ENCODE results near the gene GABRG1. TPM values are rescaled to one million over a fixed set of nuclear protein-coding genes. Genes with fewer than 3 reads are reported as not detected.

Gene GABRG1
- total RNA-seq (under 1 TPM in 1 of 2 donors, not detected in 1; 0.03 TPM), polyA plus RNA-seq (not detected)
- long read RNA-seq, donor 1: 0 reads
- long read RNA-seq, donor 2: 0 reads

GRCh38 chr4:46123913-46124755 is at the start of gene GABRG1:
Gene GABRG1 (minus strand): TSS chr4:46124054. CDS start chr4:46123913, 141 bp downstream.
- Histone ChIP-seq H3K27ac (ENCODE audit: low read depth in 1 of 2, low read length in 2 of 2) (no peak within 1 kb of the TSS), H3K36me3 (ENCODE audit: control insufficient read depth in 1 of 2, insufficient read depth in 2 of 2, low read length in 1 of 2) (no peaks in the 10 kb centered on the region), H3K27me3 (ENCODE audit: control insufficient read depth in 1 of 2, insufficient read depth in 2 of 2, low read length in 1 of 2) (no peaks in the 10 kb centered on the region), H3K4me3 (ENCODE audit: low read length in 2 of 2) (no peak within 1 kb of the TSS), H3K4me1 (ENCODE audit: control insufficient read depth in 1 of 2, insufficient read depth in 2 of 2, low read length in 2 of 2) (no peaks in the 10 kb centered on the region), H3K9me3 (ENCODE audit: control insufficient read depth, low read length) (peaks cover 2% of the 10 kb centered on the region)
- 4 to 8% methylated on average over 23 of the region's 23 CpGs for WGBS, 2 donors
- peak in 1 of 2 donors; percentile 32 for DNase-seq
- ATAC-seq (ENCODE audit: low FRiP score): no peak
- intact Hi-C loops (cut with DNase I): no loop called here

- WGBS, 2 donors: 69 to 71% methylated on average over 4 of the region's 4 CpGs
- H3K9me3 ChIP-seq (ENCODE audit: control insufficient read depth, low read length): no peaks in the 10 kb centered on the region
- no peak overlapping the region for H3K4me3 ChIP-seq (ENCODE audit: low read length in 2 of 2)
- H3K27me3 ChIP-seq (ENCODE audit: control insufficient read depth in 1 of 2, insufficient read depth in 2 of 2, low read length in 1 of 2): no peaks in the 10 kb centered on the region
- no peak overlapping the region for H3K27ac ChIP-seq (ENCODE audit: low read depth in 1 of 2, low read length in 2 of 2)
- H3K36me3 ChIP-seq (ENCODE audit: control insufficient read depth in 1 of 2, insufficient read depth in 2 of 2, low read length in 1 of 2): no peaks in the 10 kb centered on the region
- DNase-seq (no peak), ATAC-seq (ENCODE audit: low FRiP score) (no peak)
- intact Hi-C loops (cut with DNase I): no loop called here
- H3K4me1 ChIP-seq (ENCODE audit: control insufficient read depth in 1 of 2, insufficient read depth in 2 of 2, low read length in 2 of 2): no peaks in the 10 kb centered on the region
Measured at GRCh38 chr4:46146993-46147392, 23.1 kb upstream of the GABRG1 start.

DNA sequence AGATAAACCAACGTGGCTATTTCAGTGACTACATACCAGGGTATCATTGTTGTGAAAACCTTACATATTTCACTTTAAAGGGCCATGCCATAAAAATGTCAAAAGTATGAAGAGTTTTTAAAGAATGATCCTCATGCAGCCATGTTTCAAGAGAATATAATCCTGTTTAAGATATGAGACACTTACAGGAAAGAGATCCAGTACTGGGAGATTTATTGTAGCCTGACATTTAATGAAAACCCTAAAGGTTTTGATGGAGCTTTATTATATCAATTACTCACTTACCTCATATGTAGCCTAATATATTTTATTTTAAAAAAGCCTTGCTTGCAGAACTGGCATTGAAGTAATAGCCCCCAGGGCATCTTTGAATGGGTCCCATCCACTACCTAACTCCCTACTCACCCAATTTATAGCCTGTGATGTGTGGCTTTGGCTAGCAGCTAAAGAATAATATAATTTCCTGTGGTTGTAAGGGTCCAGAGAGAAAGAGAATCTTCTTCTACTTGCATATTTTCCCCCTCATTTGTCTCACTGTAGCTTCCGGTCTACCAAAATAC is 7.7 kb upstream of the GABRG1 start:
- Histone ChIP-seq H3K36me3 (ENCODE audit: control insufficient read depth in 1 of 2, insufficient read depth in 2 of 2, low read length in 1 of 2) (no peaks in the 10 kb centered on the region), H3K9me3 (ENCODE audit: control insufficient read depth, low read length) (no peaks in the 10 kb centered on the region), H3K4me1 (ENCODE audit: control insufficient read depth in 1 of 2, insufficient read depth in 2 of 2, low read length in 2 of 2) (no peaks in the 10 kb centered on the region), H3K27ac (ENCODE audit: low read depth in 1 of 2, low read length in 2 of 2) (no peak overlapping the region), H3K4me3 (ENCODE audit: low read length in 2 of 2) (no peak overlapping the region), H3K27me3 (ENCODE audit: control insufficient read depth in 1 of 2, insufficient read depth in 2 of 2, low read length in 1 of 2) (no peaks in the 10 kb centered on the region)
- ATAC-seq (ENCODE audit: low FRiP score) (no peak), DNase-seq (no peak)
- intact Hi-C loops (cut with DNase I): no loop called here
- 25 to 42% methylated on average over 2 of the region's 2 CpGs for WGBS, 2 donors

- WGBS, 2 donors: 18 to 25% methylated on average over 14 of the region's 14 CpGs
Measured at GRCh38 chr4:46124773-46125413, 1.0 kb upstream of the GABRG1 start.

DNA sequence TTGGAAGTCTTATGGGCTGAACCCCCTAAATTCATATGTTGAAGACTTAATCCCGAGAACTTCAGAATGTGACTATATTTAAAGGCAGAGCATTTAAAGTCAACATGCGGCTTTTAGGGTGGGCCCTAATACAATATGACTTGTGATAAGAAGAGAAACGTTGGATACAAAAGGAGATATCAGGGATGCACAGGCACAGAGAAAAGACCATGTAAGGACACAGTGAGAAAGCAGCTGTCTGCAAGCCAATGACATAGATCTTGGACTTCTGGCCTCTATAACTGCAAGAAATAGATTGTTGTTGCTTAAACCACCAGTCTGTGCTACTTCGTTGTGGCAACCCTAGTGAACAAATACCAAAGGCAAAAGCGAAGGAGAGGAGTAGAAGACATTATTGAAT is 42.2 kb downstream of the GABRG1 start:
- ATAC-seq (ENCODE audit: low FRiP score): no peak
- Histone ChIP-seq H3K4me1 (ENCODE audit: control insufficient read depth in 1 of 2, insufficient read depth in 2 of 2, low read length in 2 of 2) (no peaks in the 10 kb centered on the region), H3K27me3 (ENCODE audit: control insufficient read depth in 1 of 2, insufficient read depth in 2 of 2, low read length in 1 of 2) (no peaks in the 10 kb centered on the region), H3K9me3 (ENCODE audit: control insufficient read depth, low read length) (no peaks in the 10 kb centered on the region), H3K36me3 (ENCODE audit: control insufficient read depth in 1 of 2, insufficient read depth in 2 of 2, low read length in 1 of 2) (no peaks in the 10 kb centered on the region), H3K4me3 (ENCODE audit: low read length in 2 of 2) (no peak overlapping the region), H3K27ac (ENCODE audit: low read depth in 1 of 2, low read length in 2 of 2) (no peak overlapping the region)
- WGBS, 2 donors: 70 to 71% methylated on average over 5 of the region's 5 CpGs
- intact Hi-C loops (cut with DNase I): no loop called here
- no peak for DNase-seq

More at GRCh38 chr4:46124773-46125413, 1.0 kb upstream of the GABRG1 start:
- Histone ChIP-seq H3K9me3 (ENCODE audit: control insufficient read depth, low read length) (peaks cover 2% of the 10 kb centered on the region), H3K36me3 (ENCODE audit: control insufficient read depth in 1 of 2, insufficient read depth in 2 of 2, low read length in 1 of 2) (no peaks in the 10 kb centered on the region), H3K27ac (ENCODE audit: low read depth in 1 of 2, low read length in 2 of 2) (no peak overlapping the region), H3K27me3 (ENCODE audit: control insufficient read depth in 1 of 2, insufficient read depth in 2 of 2, low read length in 1 of 2) (no peaks in the 10 kb centered on the region), H3K4me3 (ENCODE audit: low read length in 2 of 2) (no peak overlapping the region), H3K4me1 (ENCODE audit: control insufficient read depth in 1 of 2, insufficient read depth in 2 of 2, low read length in 2 of 2) (no peaks in the 10 kb centered on the region)
- ATAC-seq (ENCODE audit: low FRiP score): no peak
- no peak for DNase-seq
- intact Hi-C loops (cut with DNase I): no loop called here

DNA sequence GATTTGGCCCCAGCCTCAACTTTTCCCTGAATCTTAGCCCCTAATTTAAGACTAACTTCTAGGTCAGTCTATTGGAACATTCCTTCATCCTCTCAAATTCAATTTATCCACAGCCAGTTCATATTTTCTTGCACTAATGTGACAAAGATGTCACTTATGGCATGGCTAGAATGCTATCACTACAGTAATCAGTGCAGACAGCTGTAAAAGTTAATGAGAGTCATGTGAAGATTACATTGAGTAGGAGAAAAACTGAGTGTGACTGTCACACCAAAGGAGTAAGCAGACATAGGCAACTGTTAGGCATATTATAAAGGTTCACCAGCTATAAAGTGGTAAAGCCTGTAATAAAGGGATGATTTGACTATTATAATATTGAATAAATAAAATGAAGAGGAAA is 42.6 kb downstream of the GABRG1 start:
- Histone ChIP-seq H3K36me3 (ENCODE audit: control insufficient read depth in 1 of 2, insufficient read depth in 2 of 2, low read length in 1 of 2) (no peaks in the 10 kb centered on the region), H3K9me3 (ENCODE audit: control insufficient read depth, low read length) (no peaks in the 10 kb centered on the region), H3K27me3 (ENCODE audit: control insufficient read depth in 1 of 2, insufficient read depth in 2 of 2, low read length in 1 of 2) (no peaks in the 10 kb centered on the region), H3K27ac (ENCODE audit: low read depth in 1 of 2, low read length in 2 of 2) (no peak overlapping the region), H3K4me3 (ENCODE audit: low read length in 2 of 2) (no peak overlapping the region), H3K4me1 (ENCODE audit: control insufficient read depth in 1 of 2, insufficient read depth in 2 of 2, low read length in 2 of 2) (no peaks in the 10 kb centered on the region)
- DNase-seq: no peak
- no peak for ATAC-seq (ENCODE audit: low FRiP score)
- intact Hi-C loops (cut with DNase I): no loop called here

DNA sequence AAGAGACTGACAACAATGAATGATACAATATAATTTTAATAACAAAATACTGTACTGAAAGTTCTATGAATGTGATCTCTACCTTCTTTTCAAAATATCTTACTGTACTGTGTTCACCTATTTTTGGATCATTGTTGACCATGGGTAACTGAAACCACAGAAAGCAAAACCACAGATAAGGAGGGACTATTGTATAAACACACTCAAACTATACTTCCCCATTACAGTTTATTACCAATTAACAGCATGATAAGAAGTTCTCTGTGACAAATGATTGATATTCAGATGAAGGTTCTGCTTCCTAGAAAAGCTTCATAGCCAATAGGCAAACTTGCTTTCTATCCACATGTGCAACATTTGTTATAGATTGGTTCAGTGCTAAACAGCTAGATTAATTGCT is 50.1 kb downstream of the GABRG1 start:
- H3K9me3 ChIP-seq (ENCODE audit: control insufficient read depth, low read length): no peaks in the 10 kb centered on the region
- no peak for DNase-seq
- ATAC-seq (ENCODE audit: low FRiP score): no peak
- no peaks in the 10 kb centered on the region for H3K36me3 ChIP-seq (ENCODE audit: control insufficient read depth in 1 of 2, insufficient read depth in 2 of 2, low read length in 1 of 2)
- intact Hi-C loops (cut with DNase I): no loop called here
- H3K27ac ChIP-seq (ENCODE audit: low read depth in 1 of 2, low read length in 2 of 2): no peak overlapping the region
- H3K27me3 ChIP-seq (ENCODE audit: control insufficient read depth in 1 of 2, insufficient read depth in 2 of 2, low read length in 1 of 2): no peaks in the 10 kb centered on the region
- no peak overlapping the region for H3K4me3 ChIP-seq (ENCODE audit: low read length in 2 of 2)
- H3K4me1 ChIP-seq (ENCODE audit: control insufficient read depth in 1 of 2, insufficient read depth in 2 of 2, low read length in 2 of 2): no peaks in the 10 kb centered on the region

- no peaks in the 10 kb centered on the region for H3K27me3 ChIP-seq (ENCODE audit: control insufficient read depth in 1 of 2, insufficient read depth in 2 of 2, low read length in 1 of 2)
- no peak overlapping the region for H3K27ac ChIP-seq (ENCODE audit: low read depth in 1 of 2, low read length in 2 of 2)
- H3K4me1 ChIP-seq (ENCODE audit: control insufficient read depth in 1 of 2, insufficient read depth in 2 of 2, low read length in 2 of 2): no peaks in the 10 kb centered on the region
- ATAC-seq (ENCODE audit: low FRiP score): no peak
- H3K4me3 ChIP-seq (ENCODE audit: low read length in 2 of 2): no peak overlapping the region
- H3K36me3 ChIP-seq (ENCODE audit: control insufficient read depth in 1 of 2, insufficient read depth in 2 of 2, low read length in 1 of 2): no peaks in the 10 kb centered on the region
- H3K9me3 ChIP-seq (ENCODE audit: control insufficient read depth, low read length): no peaks in the 10 kb centered on the region
- DNase-seq: no peak
- intact Hi-C loops (cut with DNase I): no loop called here
- WGBS, 2 donors: 86 to 90% methylated on average over 2 of the region's 2 CpGs
Measured at GRCh38 chr4:46051392-46051791, 72.5 kb downstream of the GABRG1 start.

All from aorta (tissue), 5 donors.